ENCODE results near the gene EVI2A. TPM values are rescaled to one million over a fixed set of nuclear protein-coding genes. Genes with fewer than 3 reads are reported as not detected.
A peak's percentile ranks its signal among the peaks of the same experiment; 100 is the strongest.

Gene EVI2A
- total and polyA plus RNA-seq, 10 of the 15 experiments (the other 5 are each of a cell fraction or from before 2014, with no cell fraction given): 4.6 to 78.3 (median 25.7) TPM

- Histone ChIP-seq H3K27ac (ENCODE audit: control insufficient read depth, insufficient read depth) (no peak overlapping the region), H3K4me3 (no peak overlapping the region), H3K27me3 (replicated peaks in 1 of 2; ENCODE audit: control insufficient read depth in 2 of 2, insufficient read depth in 2 of 2, low read length in 1 of 2) (no peaks in the 10 kb centered on the region), H3K79me2 (ENCODE audit: control insufficient read depth, insufficient read depth, low read length) (no peaks in the 10 kb centered on the region), H3K9me3 (replicated peaks; ENCODE audit: control insufficient read depth, insufficient read depth, low read length) (no peaks in the 10 kb centered on the region), H3K36me3 (ENCODE audit: control insufficient read depth in 2 of 2, insufficient read depth in 2 of 2, low read length in 1 of 2) (no peaks in the 10 kb centered on the region; a peak in 2 of 4 replicates), H2AFZ (ENCODE audit: control insufficient read depth, low read depth, low read length) (no peak overlapping the region), H4K20me1 (ENCODE audit: control insufficient read depth, insufficient read depth) (no peaks in the 10 kb centered on the region), H3K4me1 (ENCODE audit: control insufficient read depth, insufficient read depth, low read length) (no peaks in the 10 kb centered on the region), H3K9ac (ENCODE audit: control insufficient read depth, insufficient read depth, low read length) (no peak overlapping the region), H3K4me2 (ENCODE audit: control insufficient read depth, insufficient read depth) (no peak overlapping the region)
- no peak for DNase-seq (ENCODE audit: low read depth, low spot score)
- no TSS peak for BruUV-seq (replicated peaks)
- in situ Hi-C loops (cut with MboI): no loop called here
- no peak for FAIRE-seq
- TF ChIP-seq NKRF (conservative IDR thresholded peaks at IDR 0.05) (no peak), RAD51 (IDR thresholded peaks at IDR 0.05) (peak; percentile 22; the same call in 1 of the 2 replicates), STAT3 (IDR thresholded peaks at IDR 0.05; ENCODE audit: low read depth, low read length) (no peak)
- ChIA-PET SMC1A (ENCODE audit: uncharacterized antibody, unreplicated experiment) (no interaction called here), RAD21 (ENCODE audit: unreplicated experiment) (no interaction called here), CTCF (no interaction called here), POLR2A (interaction anchor here (1.0 kb wide), 1 partner anchor 11 kb away, joined by 3 read pairs; no protein-coding TSS in a partner anchor)
- ATAC-seq: no peak
- intact Hi-C loops (cut with micrococcal nuclease; ENCODE audit: unreplicated experiment): no loop called here
- 95% methylated on average over 1 of the region's 1 CpG for WGBS (ENCODE audit: insufficient coverage, insufficient replicate concordance, low lambda C conversion rate, missing lambda C conversion rate)
Measured at GRCh38 chr17:31295489-31295871, 25.9 kb downstream of the EVI2A start.

- intact Hi-C loops (cut with micrococcal nuclease; ENCODE audit: unreplicated experiment) (no loop called here), in situ Hi-C loops (cut with MboI) (no loop called here)
- TF ChIP-seq SPI1 (IDR thresholded peaks at IDR 0.05; ENCODE audit: borderline replicate concordance, insufficient read depth, low read depth, low read length) (no peak), POLR2A (IDR thresholded peaks at IDR 0.05; ENCODE audit: low read depth, low read length) (no peak), BACH1 (IDR thresholded peaks at IDR 0.05; ENCODE audit: borderline replicate concordance) (no peak), MEF2A (IDR thresholded peaks at IDR 0.05; ENCODE audit: insufficient read depth, low read depth, low read length) (no peak), NFXL1 (IDR thresholded peaks at IDR 0.05; ENCODE audit: borderline replicate concordance) (no peak), NRF1 (conservative IDR thresholded peaks at IDR 0.05; ENCODE audit: low read depth, low read length) (no peak), GATAD2B (conservative IDR thresholded peaks at IDR 0.05; ENCODE audit: low read depth) (no peak), NKRF (conservative IDR thresholded peaks at IDR 0.05) (no peak), NR2F1 (conservative IDR thresholded peaks at IDR 0.05) (no peak), BMI1 (IDR thresholded peaks at IDR 0.05; ENCODE audit: borderline replicate concordance) (no peak), BRCA1 (IDR thresholded peaks at IDR 0.05; ENCODE audit: low read depth, low read length) (no peak), PAX5 (IDR thresholded peaks at IDR 0.05; ENCODE audit: borderline replicate concordance, low read depth, low read length) (no peak), YBX1 (IDR thresholded peaks at IDR 0.05) (no peak)
- ATAC-seq: no peak
- SMC1A ChIA-PET (ENCODE audit: uncharacterized antibody, unreplicated experiment): no interaction called here
- Histone ChIP-seq H3K36me3 (ENCODE audit: control insufficient read depth in 2 of 2, insufficient read depth in 2 of 2, low read length in 1 of 2) (no peaks in the 10 kb centered on the region; a peak in 2 of 4 replicates), H3K4me2 (ENCODE audit: control insufficient read depth, insufficient read depth) (no peak overlapping the region), H3K79me2 (ENCODE audit: control insufficient read depth, insufficient read depth, low read length) (no peaks in the 10 kb centered on the region), H3K9me3 (replicated peaks; ENCODE audit: control insufficient read depth, insufficient read depth, low read length) (no peaks in the 10 kb centered on the region), H3K9ac (ENCODE audit: control insufficient read depth, insufficient read depth, low read length) (no peak overlapping the region), H2AFZ (ENCODE audit: control insufficient read depth, low read depth, low read length) (no peak overlapping the region), H3K27ac (ENCODE audit: control insufficient read depth, insufficient read depth) (no peak overlapping the region), H4K20me1 (ENCODE audit: control insufficient read depth, insufficient read depth) (no peaks in the 10 kb centered on the region), H3K4me3 (no peak overlapping the region), H3K4me1 (ENCODE audit: control insufficient read depth, insufficient read depth, low read length) (no peaks in the 10 kb centered on the region), H3K27me3 (replicated peaks in 1 of 2; ENCODE audit: control insufficient read depth in 2 of 2, insufficient read depth in 2 of 2, low read length in 1 of 2) (no peaks in the 10 kb centered on the region)
- no TSS peak for BruUV-seq (replicated peaks)
- RAD21 ChIA-PET (ENCODE audit: unreplicated experiment): no interaction called here
- no peak for DNase-seq (ENCODE audit: low read depth, low spot score)
- CTCF ChIA-PET: interaction anchor here (0.9 kb wide), 1 partner anchor 14 kb away, joined by 3 read pairs; no protein-coding TSS in a partner anchor
- 83% methylated on average over 3 of the region's 3 CpGs for WGBS (ENCODE audit: insufficient coverage, insufficient replicate concordance, low lambda C conversion rate, missing lambda C conversion rate)
- POLR2A ChIA-PET: interaction anchor here (1.0 kb wide), 1 partner anchor 11 kb away, joined by 3 read pairs; no protein-coding TSS in a partner anchor
- peak; percentile 52 for FAIRE-seq
Measured at GRCh38 chr17:31294820-31295488, 26.5 kb downstream of the EVI2A start.

All from GM12878 (cell line).